SW480 (cell line): ENCODE measurements around the gene TRNP1.
A peak's percentile ranks its signal among the peaks of the same experiment; 100 is the strongest.
"Not testable (repeated sequence)": the region's sequence is repeated elsewhere in the genome, so short reads cannot be mapped to it uniquely, and the experiment has no call there.

Source experiments
- DNase-seq: peaks from one replicate; pipeline ENCODE4 v3.0.0-alpha.2; 2016; ENCODE audit warnings: low spot score

The TRNP1 gene

GRCh38 chr1:26972821-26973220 lies 20.7 kb upstream of the TRNP1 start:
- DNase-seq: no peak

GRCh38 chr1:26976621-26977510 lies 16.6 kb upstream of the TRNP1 start:
- no peak for DNase-seq

- DNase-seq: no peak
These were observed 14.6 kb upstream of the TRNP1 start for GRCh38 chr1:26978901-26979300.

GRCh38 chr1:26981146-26981846 lies 12.2 kb upstream of the TRNP1 start:
- no peak for DNase-seq

GRCh38 chr1:26983863-26984262 lies 9.6 kb upstream of the TRNP1 start:
- DNase-seq: no peak

- no peak for DNase-seq
These were observed 9.2 kb upstream of the TRNP1 start for GRCh38 chr1:26984291-26984690.

- no peak for DNase-seq
These were observed 6.8 kb upstream of the TRNP1 start for GRCh38 chr1:26986658-26987057.

GRCh38 chr1:26989403-26990109 lies 3.9 kb upstream of the TRNP1 start:
- not testable (repeated sequence) for DNase-seq

- DNase-seq: no peak
These were observed 2.0 kb upstream of the TRNP1 start for GRCh38 chr1:26991310-26992116.

- DNase-seq: no peak
These were observed 711 bp downstream of the TRNP1 start for GRCh38 chr1:26994020-26994786.

- no peak for DNase-seq
These were observed 1.5 kb downstream of the TRNP1 start for GRCh38 chr1:26994787-26995517.

GRCh38 chr1:26996024-26996423 lies 2.5 kb downstream of the TRNP1 start:
- no peak for DNase-seq

GRCh38 chr1:26996665-26997064 lies 3.2 kb downstream of the TRNP1 start:
- DNase-seq: no peak

- DNase-seq: no peak
These were observed 5.2 kb downstream of the TRNP1 start for GRCh38 chr1:26998429-26999300.

GRCh38 chr1:26999440-26999987 lies 6.0 kb downstream of the TRNP1 start:
- peak; percentile 82 for DNase-seq

- no peak for DNase-seq
These were observed 6.8 kb downstream of the TRNP1 start for GRCh38 chr1:27000090-27000816.

- no peak for DNase-seq
These were observed 7.4 kb downstream of the TRNP1 start for GRCh38 chr1:27000817-27001460.
